ENCODE results near the gene SERPIND1.

GRCh38 chr22:20825624-20826023 is 51.7 kb downstream of the SERPIND1 start:
- TF ChIP-seq CTCF (IDR thresholded peaks at IDR 0.05 in 8 of 11, conservative IDR thresholded peaks at IDR 0.05 in 3 of 11) (no peak), POLR2A (IDR thresholded peaks at IDR 0.05) (no peak), POLR2AphosphoS5 (IDR thresholded peaks at IDR 0.05) (no peak)
